GM18909 (cell line): ENCODE measurements around the gene TTC33.
"Not testable (repeated sequence)": the region's sequence is repeated elsewhere in the genome, so short reads cannot be mapped to it uniquely, and the experiment has no call there.

Experiments used
- ATAC-seq: cut with Tn5 transposase; IDR thresholded peaks from one replicate; pipeline ENCODE4 v1.9.1; 2021; ENCODE audit warnings: mild to moderate bottlenecking; ENCODE audit not compliant: unreplicated experiment, poor library complexity

TTC33 gene

GRCh38 chr5:40733434-40733833 is 22.3 kb downstream of the TTC33 start:
- ATAC-seq, result no peak

DNA sequence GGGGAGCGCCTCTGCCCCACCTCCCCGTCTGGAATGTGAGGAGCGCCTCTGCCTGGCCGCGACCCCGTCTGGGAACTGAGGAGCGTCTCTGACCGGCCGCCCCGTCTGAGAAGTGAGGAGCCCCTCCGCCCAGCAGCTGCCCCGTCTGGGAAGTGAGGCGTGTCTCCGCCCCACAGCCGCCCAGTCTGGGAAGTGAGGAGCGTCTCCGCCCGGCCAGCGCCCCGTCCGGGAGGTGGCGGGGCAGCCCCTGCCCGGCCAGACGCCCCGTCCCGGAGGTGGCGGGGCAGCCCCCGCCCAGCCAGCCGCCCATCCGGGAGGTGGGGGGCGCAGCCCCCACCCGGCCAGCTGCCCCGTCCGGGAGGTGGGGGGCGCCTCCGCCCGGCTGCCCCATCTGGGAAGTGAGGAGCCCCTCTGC is 33.3 kb downstream of the TTC33 start:
- ATAC-seq, result not testable (repeated sequence)

- ATAC-seq, result no peak
Observed at GRCh38 chr5:40720069-40720468, 35.7 kb downstream of the TTC33 start.

DNA sequence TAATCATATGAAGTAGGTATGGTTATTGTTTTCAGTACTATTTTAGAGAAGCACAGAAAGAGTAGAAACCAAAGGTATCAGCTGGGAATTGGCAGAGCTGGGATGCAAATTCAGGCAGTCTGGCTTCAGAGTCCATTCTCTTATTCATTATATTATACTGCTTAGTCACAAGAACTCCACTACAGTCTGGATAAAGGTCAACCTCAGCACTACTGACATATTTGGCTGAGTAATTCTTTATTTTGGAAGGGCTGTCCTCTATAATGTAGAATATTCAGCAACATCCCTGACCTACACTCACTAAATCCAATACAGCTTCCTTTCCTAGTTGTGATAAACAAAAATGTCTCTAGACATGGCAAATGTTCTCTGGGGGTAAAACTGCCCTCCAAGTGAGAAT is 38.5 kb downstream of the TTC33 start:
- no peak for ATAC-seq

DNA sequence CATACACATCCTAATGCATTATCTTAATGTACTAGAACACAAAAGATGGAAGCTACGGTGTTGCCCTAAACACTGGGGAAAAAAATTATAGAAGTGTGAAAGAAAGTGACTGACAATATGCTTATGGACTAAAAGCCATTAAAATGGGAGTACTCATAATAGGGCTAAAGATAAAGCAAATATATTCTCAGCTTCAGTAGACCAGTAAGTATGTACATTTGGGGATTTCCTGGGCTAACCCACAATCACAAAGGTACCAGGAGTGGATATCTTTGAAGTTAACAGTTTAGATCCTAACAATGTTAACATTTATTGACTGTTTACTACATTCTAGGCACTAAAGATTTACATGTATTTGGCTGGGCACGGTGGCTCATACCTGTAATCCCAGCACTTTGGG is 39.2 kb downstream of the TTC33 start:
- ATAC-seq, result no peak

DNA sequence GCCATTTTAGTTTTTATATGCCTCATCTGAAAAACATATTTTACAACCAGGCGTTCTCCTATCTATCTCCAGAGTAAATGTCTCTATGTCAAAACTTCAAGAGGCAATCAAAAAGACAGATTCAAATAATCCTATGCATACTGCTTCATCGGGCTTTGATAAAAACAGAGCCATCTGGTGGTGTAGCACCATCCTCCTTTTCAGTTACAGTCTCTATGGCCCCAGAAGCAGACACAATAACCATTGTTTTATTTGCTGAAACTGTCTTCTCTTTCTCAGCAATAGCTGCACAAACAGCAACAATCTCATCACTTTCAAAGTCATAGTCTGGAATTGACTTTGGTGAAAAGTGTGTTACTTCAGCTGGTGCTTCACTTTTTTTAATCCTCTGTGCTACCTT is 39.8 kb downstream of the TTC33 start:
- ATAC-seq, result no peak

GRCh38 chr5:40714001-40714400 is 41.8 kb downstream of the TTC33 start:
- no peak for ATAC-seq

DNA sequence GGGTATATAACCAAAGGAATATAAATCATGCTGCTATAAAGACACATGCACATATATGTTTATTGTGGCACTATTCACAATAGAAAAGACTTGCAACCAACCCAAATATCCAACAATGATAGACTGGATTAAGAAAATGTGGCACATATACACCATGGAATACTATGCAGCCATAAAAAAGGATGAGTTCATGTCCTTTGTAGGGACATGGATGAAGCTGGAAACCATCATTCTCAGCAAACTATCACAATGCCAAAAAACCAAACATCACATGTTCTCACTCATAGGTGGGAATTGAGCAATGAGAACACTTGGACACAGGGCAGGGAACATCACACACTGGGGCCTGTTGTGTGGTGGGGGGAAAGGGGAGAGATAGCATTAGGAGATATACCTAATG is 45.2 kb downstream of the TTC33 start:
- ATAC-seq, result not testable (repeated sequence)

DNA sequence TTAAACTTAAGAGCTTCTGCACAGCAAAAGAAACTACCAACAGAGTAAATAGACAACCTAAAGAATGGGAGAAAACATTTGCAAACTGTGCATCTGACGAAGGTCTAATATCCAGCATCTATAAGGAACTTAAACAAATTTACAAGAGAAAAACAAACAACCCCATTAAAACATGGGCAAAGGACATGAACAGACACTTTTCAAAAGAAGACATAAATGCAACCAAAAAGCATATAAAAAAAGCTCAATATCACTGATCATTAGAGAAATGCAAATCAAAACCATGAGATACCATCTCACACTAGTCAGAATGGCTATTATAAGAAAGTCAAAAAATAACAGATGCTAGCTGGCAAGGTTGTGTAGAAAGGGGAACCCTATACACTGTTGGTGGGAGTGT is 50.3 kb downstream of the TTC33 start:
- ATAC-seq, result not testable (repeated sequence)

- not testable (repeated sequence) for ATAC-seq
Observed at GRCh38 chr5:40702027-40702426, 53.7 kb downstream of the TTC33 start.

DNA sequence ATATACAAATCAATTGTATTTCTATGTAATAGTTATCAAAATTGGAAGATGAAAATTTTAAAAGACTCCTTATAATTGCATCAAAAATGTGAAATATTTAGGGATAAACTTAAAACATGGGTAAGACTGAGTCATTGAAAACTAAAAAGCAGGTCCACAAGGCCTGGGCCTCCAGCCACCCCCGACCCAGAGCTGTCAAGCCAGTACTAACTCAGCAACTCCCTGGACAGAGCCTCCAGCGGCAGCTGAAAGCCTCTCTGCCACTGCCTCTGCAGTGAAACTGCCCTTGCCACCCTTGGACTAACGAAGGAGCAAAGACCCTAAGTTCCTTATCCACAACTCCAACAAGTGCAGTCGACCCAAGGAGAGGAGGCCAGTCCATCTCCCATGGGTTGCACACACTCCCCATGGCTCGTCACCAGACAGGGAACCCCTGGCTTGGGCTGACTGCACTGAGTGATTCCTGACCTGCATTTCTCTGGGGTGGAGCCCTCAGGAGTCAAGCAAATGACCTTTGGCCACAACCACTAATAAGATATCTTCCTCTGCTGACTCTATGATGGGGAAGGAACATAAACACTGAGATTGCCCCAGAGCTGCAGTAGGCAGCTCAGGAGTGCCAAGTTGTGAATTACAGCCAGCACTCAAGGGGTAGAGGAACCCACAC is 55.5 kb downstream of the TTC33 start:
- no peak for ATAC-seq

- no peak for ATAC-seq
Observed at GRCh38 chr5:40694433-40694832, 61.3 kb downstream of the TTC33 start.

- no peak for ATAC-seq
Observed at GRCh38 chr5:40691894-40692293, 63.9 kb downstream of the TTC33 start.

- ATAC-seq, result no peak
Observed at GRCh38 chr5:40690267-40690666, 65.5 kb downstream of the TTC33 start.

DNA sequence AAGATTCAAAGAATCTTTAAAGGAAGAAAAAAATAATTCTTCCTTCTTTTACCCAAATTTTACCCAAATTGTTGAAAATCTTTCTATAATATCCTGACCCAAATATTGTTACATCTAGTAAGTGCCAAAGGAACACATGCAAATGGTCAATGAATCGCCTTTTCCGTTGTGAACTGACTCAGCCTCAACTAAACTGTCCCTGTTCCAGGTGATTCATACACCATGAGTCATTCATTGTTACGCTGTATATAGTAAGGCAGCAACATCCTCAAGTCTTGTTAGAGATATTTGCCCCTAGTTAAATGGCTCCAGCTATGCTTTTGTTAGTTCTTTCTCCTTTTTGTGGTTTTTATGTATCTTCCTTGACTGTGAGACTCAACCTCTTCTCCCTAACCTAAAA is 66.3 kb downstream of the TTC33 start:
- ATAC-seq, result peak; percentile 40

- no peak for ATAC-seq
Observed at GRCh38 chr5:40688996-40689395, 66.8 kb downstream of the TTC33 start.

- ATAC-seq, result peak; percentile 93
Observed at GRCh38 chr5:40688127-40688761, 67.5 kb downstream of the TTC33 start.

DNA sequence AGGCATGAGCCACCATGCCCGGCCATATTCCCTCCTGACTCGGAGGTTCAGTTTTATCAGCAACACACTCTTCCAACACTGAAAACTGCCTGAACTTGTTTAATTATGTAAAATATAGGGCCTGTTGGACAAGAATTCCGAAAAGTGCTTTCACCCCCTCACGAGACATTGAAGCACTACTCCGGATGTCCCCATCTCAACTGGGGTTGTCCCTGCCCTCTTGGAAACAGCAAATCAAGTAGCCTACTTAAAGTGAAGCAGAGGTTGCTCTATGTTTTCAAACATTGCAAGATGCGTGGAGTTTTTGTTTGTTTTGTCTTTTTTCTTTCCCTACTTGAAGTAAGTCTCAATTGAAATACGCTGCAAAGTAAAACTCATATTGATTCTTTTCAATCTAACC is 68.4 kb downstream of the TTC33 start:
- ATAC-seq, result no peak

DNA sequence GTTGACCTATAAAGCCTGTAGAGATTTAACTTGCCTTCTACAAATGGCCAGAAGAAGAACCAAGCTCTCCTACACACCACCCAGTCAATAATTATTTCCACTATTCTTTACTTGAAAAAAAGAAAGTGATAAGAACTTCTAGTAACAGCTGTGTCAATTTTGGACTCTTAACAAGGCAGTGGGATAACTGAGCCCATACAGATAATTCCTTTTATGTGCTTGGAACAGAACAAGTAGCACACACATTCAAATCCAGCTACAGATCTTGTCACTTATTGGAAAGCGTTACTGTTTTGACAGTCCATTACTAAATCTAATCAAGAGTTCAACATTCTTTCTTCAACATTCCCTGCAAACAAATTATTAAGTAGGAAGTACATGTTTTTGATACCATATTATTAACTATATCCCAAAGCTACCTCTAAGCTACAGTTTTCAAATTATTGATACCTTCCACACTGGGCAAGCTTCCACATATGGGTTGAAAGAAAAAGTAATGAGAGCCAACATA is 69.7 kb downstream of the TTC33 start:
- no peak for ATAC-seq

DNA sequence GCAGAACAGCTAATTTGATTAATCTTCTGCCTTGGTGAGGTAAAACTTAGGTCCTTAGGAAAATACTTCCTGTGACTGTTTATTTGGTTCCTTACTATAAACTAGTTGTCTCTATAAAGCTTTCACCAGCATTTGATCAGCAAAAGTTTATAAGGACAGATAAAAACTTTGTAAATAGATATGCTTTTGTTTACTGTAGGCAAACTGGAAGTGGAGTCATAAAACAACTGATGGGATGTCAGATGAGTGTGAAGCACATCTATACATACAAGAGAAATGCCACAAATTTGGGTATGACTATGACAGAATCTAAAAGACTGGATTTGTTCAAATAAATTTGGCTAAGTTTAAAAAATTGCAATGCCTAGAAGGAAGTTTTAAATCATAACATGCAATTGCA is 70.6 kb downstream of the TTC33 start:
- ATAC-seq, result no peak

DNA sequence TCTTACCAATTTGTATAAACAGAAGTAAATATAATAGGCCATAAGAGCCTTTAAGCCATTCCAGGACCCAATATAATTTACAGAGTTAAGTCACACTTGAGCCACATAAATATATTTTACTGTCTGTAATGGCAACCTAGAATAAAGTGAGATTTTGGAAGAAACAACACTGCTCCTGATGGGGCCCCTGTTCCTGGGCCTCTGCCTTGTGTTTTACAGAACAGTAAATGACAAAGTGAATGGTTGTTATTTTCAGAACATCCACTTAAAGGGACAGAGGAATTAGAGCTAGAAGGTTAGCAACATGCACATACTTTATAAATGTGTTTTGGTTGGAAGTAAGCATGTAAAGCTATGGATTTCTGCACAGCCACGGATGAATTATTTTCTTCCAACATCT is 72.5 kb downstream of the TTC33 start:
- ATAC-seq, result no peak
